AG08395 (cell line): ENCODE data around the gene GPR18.
"Not testable (repeated sequence)": the region's sequence is repeated elsewhere in the genome, so short reads cannot be mapped to it uniquely, and the experiment has no call there.

Experiments used
- DNase-seq: peaks from one replicate; pipeline ENCODE4 v3.0.0; 2012; ENCODE audit warnings: mixed read lengths, low spot score

The GPR18 gene

GRCh38 chr13:99266827-99267226, 8.6 kb upstream of the GPR18 start:
- no peak for DNase-seq

DNA sequence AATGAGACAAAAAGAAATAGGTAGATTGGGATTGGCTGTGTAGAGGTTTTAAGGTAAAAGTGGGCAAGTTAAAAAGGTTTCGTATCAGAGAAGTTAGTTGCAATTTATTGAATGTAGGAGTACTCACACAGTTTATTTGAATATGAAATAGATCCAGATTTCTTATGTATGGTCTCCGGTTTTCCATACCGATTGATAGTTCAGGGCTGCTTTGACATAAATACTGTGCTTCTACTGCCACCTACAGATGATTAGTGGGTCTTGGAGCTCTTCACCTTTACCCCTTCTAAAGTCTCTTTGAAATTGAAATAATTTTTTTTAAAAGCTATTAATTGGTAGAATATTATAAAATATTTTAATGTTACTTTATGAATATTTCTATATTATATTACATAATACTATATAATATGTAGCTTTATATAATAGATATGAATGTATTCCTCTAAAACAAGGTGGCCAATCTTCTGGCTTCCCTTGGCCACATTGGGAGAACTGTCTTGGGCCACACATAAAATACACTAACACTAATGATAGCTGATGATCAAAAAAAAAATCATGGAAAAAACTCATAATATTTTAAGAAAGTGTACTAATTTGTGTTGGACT, 7.7 kb upstream of the GPR18 start:
- DNase-seq, result peak; percentile 66

DNA sequence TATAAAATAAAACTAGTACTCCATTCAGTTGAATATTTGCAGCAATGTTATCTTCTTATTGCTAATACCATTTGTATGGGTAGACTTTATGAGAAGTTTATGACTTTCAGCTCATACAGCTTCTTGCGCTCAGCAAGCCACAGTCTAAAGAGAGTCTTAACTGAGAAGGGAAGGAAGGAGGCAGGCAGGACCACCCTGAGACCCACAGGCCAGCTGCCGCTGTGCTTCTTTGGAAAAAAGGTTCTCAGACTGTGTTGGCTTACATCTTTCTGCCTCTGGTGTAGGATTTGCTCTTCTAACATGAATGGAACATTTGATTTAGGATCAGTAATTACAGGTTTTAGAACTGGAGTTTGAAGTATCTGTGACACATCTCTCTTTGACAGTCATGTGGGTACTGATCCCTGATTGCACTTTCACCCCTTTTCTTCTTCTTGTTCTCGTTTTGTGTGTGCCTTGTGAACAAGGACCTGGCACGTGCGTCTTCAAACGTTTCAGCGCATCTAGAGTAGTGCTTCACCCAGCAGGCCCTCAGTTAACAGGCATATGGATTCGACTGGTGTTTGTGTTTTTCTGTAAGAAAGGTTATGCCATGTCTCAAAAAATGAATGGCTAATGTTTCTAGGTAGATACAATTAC, 7.1 kb upstream of the GPR18 start:
- no peak for DNase-seq

GRCh38 chr13:99264051-99264450, 5.9 kb upstream of the GPR18 start:
- DNase-seq, result no peak

GRCh38 chr13:99263126-99263785, 5.1 kb upstream of the GPR18 start:
- DNase-seq, result no peak

- no peak for DNase-seq
These were observed 2.9 kb upstream of the GPR18 start for GRCh38 chr13:99261059-99261458.

DNA sequence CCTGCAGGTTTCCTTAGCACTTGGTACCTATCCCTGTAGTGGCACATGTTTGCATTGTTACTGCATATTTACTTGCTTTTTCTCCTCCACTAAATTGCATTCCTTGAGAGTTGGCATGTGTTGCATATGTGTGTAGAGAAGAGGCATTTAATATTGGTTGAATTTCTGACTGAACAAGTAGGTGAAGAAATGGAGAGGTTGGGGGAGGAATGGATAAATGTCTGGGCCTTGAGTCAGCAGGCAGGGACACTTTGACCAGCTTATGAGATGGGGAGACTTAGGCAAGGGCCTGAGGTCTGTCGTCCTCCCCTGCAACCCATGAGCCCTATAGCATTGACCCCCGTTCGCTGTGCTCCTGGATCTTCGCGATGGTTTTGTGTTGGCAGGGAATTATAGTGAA, 2.0 kb upstream of the GPR18 start:
- peak; percentile 21 for DNase-seq

GRCh38 chr13:99258946-99259345, 767 bp upstream of the GPR18 start:
- DNase-seq, result no peak

DNA sequence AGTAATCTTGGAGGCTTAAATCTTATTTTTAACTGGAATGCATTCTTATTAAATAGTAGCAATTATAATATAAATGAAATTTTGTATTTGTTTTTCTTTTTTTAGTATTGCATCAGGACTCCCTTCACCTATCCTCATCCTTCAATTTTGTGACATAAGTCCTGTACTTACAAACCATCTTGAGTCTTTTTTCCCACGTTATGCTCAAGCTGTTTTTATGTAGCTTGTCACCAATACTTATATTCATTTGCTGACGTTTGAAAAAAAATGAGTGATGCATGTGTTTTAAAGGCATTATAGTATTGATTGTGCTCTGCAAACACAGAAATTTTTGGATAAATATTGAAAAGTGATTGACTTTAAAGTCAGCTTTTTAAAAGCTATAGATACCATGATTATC, 888 bp downstream of the GPR18 start:
- DNase-seq, result no peak

DNA sequence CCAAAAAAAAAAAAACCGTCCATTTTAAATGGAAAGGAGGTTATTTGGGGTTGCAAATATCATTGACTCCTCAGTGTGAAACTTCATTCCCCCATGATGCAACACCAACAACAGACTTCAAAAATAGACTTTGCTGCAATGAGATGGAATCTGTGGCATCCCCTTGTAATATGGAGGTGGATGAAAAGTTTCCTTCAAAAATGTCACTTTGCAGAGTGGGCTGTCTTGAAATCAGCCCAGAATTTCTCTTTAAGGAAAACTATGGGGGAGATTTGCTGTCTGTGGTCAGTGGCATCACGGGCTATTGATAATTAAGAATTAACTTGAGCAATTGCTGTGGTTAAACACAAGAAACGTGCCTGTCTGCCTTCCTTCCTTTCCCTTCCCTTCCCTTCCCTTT, 1.5 kb downstream of the GPR18 start:
- DNase-seq, result peak; percentile 36

DNA sequence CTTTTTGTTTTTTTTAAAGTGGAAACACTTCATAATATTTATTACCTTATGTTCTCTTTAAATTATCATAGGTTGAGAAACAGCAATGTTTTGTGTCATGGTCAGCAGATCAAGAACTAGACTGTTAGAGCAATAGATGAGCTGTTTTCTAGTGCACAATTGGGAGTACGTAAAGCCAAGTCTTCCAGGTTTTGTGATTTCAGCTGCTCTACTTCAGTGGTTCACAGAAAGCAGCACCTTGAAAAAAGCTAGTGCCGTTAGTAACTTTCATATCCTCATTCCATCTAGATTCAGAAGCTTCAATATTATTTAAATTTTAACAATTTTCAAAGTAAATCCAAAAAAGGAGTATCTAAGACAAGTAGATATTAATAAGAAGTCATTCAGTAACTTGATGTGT, 1.9 kb downstream of the GPR18 start:
- DNase-seq, result no peak

- no peak for DNase-seq
These were observed 2.9 kb downstream of the GPR18 start for GRCh38 chr13:99255271-99255670.

DNA sequence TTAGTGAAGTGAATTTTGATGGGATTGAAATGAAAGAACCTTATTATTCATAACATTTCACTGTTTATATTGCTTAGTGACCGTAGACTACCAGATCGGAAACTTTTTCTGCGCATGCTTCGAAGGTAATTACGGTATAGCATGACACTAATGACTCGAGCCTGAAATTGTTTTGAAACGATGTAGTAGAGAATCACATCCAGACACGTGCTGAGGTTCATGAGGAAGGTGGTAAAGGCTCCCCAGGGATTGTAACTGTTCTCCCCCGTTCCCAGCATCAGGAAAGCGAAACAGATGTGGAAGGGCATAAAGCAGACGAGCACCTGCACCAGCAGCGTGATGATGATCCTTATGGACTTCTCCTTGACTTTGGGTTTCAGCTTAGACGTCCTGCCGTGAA, 3.3 kb downstream of the GPR18 start:
- no peak for DNase-seq

GRCh38 chr13:99251921-99252320, 6.3 kb downstream of the GPR18 start:
- no peak for DNase-seq

GRCh38 chr13:99250982-99251825, 7.0 kb downstream of the GPR18 start:
- no peak for DNase-seq

DNA sequence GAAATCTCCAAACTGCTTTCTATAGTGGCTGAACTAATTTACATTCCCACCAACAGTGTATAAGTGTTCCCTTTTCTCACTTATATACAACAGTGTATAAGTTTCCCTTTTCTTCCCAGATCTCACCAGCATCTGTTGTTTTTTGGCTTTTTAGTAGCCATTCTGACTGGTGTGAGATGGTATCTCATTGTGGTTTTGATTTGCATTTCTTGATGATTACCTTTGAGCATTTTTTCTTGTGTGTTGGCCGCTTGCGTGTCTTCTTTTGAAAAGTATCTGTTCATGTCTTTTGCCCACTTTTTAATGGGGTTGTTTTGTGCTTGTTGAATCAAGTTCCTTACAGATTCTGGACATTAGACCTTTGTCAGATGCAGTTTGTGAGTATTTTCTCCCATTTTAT, 8.6 kb downstream of the GPR18 start:
- DNase-seq, result not testable (repeated sequence)

GRCh38 chr13:99249178-99249577, 9.0 kb downstream of the GPR18 start:
- not testable (repeated sequence) for DNase-seq

GRCh38 chr13:99246100-99246499, 12.1 kb downstream of the GPR18 start:
- no peak for DNase-seq

GRCh38 chr13:99237981-99238662, 20.1 kb downstream of the GPR18 start:
- no peak for DNase-seq

DNA sequence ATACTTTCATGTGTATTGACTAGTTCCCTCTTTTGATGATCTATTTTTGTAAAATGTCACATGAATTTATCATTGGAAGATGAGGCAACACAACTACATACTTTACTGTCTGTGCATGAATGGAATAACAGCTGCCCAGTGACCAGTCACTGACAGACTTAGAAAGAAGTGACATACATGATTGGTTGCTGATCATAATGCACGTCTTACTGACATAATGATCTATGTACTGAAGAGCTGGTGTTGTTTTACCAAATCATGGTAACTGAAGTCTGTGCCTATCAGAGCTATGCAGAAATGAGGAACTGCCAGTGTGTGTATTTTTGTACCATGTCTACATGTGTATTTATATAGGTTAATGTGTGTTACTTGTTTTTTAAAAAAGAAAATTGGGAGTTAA, 26.5 kb downstream of the GPR18 start:
- no peak for DNase-seq

DNA sequence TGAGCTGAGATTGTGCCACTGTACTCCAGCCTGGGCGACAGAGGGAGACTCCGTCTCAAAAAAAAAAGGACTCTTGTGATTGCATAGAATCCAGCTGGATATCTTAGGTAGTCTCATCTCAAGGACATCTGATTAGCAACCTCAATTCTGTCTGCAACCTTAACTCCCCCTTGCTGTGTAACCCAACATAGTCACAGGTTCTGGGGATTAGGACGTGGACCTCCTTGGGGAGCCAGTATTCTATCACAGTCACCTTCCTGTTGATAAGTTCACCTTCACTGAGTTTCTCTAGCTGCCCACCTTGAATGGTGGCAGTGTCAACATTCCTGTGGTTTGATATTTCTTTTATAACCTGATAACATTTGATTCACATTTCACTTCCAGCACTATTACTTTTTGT, 27.2 kb downstream of the GPR18 start:
- no peak for DNase-seq

GRCh38 chr13:99230588-99230987, 27.6 kb downstream of the GPR18 start:
- DNase-seq, result not testable (repeated sequence)
